Measurements from ENCODE around the gene LTBP1.
A peak's percentile ranks its signal among the peaks of the same experiment; 100 is the strongest.

LTBP1 gene

DNA sequence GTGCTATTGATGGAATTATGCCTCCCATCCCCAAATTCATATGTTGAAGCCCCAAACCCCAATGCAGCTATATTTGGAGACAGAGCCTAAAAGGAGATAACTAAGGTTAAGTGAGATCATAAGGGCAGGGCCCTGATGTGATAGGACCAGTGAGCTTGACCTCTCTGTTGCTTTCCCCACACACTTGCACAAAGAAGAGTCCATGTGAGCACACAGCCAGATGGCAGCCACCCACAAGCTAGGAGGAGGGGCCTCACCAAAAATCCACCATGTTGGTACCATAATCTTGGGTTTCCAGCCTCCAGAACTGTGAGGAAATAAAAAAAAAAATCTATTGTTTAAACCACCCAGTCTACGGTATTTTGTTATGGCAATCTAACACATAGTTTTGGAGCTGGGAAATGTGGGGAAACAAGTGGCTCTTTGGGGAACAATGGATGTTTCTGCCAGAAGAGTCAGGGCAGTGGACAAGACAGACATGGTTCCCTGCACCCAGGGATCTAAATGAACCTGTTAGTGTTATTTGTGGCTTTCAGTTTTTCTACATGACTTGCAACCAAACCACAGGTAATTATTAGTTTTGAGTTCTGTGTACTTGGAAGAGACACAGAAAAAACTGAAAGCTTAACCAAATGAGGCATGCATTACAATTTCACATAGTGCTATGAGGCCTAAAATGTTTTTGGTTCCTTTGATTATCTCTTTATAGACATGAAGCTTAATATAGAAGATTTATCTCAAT is 259.1 kb downstream of the LTBP1 start:
- no peak overlapping the region for H3K4me3 ChIP-seq (ENCODE audit: low read length)
- TF ChIP-seq, protein P1, sequence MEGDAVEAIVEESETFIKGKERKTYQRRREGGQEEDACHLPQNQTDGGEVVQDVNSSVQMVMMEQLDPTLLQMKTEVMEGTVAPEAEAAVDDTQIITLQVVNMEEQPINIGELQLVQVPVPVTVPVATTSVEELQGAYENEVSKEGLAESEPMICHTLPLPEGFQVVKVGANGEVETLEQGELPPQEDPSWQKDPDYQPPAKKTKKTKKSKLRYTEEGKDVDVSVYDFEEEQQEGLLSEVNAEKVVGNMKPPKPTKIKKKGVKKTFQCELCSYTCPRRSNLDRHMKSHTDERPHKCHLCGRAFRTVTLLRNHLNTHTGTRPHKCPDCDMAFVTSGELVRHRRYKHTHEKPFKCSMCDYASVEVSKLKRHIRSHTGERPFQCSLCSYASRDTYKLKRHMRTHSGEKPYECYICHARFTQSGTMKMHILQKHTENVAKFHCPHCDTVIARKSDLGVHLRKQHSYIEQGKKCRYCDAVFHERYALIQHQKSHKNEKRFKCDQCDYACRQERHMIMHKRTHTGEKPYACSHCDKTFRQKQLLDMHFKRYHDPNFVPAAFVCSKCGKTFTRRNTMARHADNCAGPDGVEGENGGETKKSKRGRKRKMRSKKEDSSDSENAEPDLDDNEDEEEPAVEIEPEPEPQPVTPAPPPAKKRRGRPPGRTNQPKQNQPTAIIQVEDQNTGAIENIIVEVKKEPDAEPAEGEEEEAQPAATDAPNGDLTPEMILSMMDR (conservative IDR thresholded peaks at IDR 0.05; ENCODE audit: low read depth, low read length), result no peak
- no peak for DNase-seq (ENCODE audit: low read depth)

DNA sequence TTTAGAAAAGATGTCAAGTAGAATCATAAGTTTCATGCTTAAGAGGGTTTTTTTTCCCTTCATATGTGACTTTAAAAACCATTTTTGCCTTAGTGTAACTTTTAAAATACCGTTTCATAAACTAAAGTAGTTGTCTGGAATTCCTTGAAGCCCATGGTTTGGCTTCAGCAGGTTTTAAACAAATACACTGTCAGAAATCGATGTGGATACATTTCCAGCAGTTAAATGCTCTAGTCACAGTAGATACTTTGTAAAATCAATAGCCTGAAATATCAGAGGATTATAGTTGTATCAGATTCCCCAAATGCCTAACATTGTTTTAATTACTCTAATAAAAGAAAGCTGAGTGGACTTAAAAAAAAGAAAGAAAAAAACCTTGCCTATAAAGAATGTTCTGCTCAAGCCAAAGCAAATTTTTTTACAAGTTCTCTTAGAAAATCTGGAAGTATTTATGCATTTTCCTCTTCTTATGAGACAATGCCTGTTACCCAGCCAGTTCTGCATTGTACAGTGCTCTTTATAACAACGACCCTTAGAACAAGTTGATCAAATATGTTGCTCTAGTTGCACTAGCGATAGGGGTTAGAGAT is 260.5 kb downstream of the LTBP1 start:
- TF ChIP-seq, protein P1 (conservative IDR thresholded peaks at IDR 0.05; ENCODE audit: low read depth, low read length), result no peak
- DNase-seq (ENCODE audit: low read depth), result no peak
- H3K4me3 ChIP-seq (ENCODE audit: low read length), result no peak overlapping the region

GRCh38 chr2:33208400-33208799 is 261.6 kb downstream of the LTBP1 start:
- no peak for DNase-seq (ENCODE audit: low read depth)
- no peak overlapping the region for H3K4me3 ChIP-seq (ENCODE audit: low read length)
- TF ChIP-seq, protein P1 (conservative IDR thresholded peaks at IDR 0.05; ENCODE audit: low read depth, low read length), result no peak

DNA sequence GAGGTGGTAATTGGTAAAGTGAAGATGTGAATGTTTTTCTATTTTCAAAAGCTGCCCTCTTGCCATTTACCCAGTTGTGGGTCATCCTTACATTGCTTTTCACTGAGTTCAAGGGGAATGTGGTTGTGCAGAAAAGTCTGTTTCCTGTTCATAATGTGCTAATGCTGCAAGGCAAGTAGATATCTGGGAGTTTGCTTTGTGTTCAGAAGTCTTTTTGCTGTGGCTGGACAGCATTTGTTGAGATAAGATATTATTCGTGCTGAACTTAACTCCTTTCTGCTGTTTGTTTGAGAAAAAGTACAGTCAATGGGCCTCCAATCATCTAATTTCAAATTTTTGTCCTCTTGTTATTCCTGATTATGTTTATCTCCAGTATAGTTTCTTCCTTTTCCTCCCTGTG is 263.2 kb downstream of the LTBP1 start:
- TF ChIP-seq, protein P1 (conservative IDR thresholded peaks at IDR 0.05; ENCODE audit: low read depth, low read length), result no peak
- no peak for DNase-seq (ENCODE audit: low read depth)
- no peak overlapping the region for H3K4me3 ChIP-seq (ENCODE audit: low read length)

DNA sequence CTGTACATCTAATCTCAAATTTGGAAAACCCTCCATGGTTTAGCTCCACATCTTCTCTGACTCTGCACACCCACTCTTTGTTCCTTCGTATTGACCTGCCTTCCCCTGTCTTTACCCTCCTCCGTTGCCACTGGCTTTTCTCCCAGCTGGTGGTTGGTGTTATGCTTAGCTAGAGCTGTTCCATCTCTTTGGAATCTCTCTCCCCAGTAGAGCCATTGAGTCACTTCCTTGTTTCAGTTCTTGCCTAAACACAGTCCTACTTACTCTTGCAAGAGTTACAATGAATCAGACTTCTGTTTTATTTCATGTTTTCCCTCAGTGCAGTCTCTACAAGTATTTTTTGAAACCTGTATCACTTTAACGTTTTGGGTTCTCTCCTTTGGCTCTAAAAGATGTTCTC is 263.9 kb downstream of the LTBP1 start:
- peak; percentile 25 for DNase-seq (ENCODE audit: low read depth)
- TF ChIP-seq, protein P1 (conservative IDR thresholded peaks at IDR 0.05; ENCODE audit: low read depth, low read length), result no peak
- no peak overlapping the region for H3K4me3 ChIP-seq (ENCODE audit: low read length)

- TF ChIP-seq, protein P1 (conservative IDR thresholded peaks at IDR 0.05; ENCODE audit: low read depth, low read length), result no peak
- no peak overlapping the region for H3K4me3 ChIP-seq (ENCODE audit: low read length)
- no peak for DNase-seq (ENCODE audit: low read depth)
Measured at GRCh38 chr2:33212151-33212550, 265.4 kb downstream of the LTBP1 start.

GRCh38 chr2:33213244-33213643 is 266.5 kb downstream of the LTBP1 start:
- no peak for DNase-seq (ENCODE audit: low read depth)
- TF ChIP-seq, protein P1 (conservative IDR thresholded peaks at IDR 0.05; ENCODE audit: low read depth, low read length), result no peak
- no peak overlapping the region for H3K4me3 ChIP-seq (ENCODE audit: low read length)
